GM19328 (cell line): Measurements from ENCODE around the gene MIER2.

ENCODE experiments used
- ATAC-seq: cut with Tn5 transposase; IDR thresholded peaks from one replicate; pipeline ENCODE4 v1.9.1; 2021; ENCODE audit warnings: mild to moderate bottlenecking, moderate library complexity; ENCODE audit not compliant: unreplicated experiment

Gene MIER2

DNA sequence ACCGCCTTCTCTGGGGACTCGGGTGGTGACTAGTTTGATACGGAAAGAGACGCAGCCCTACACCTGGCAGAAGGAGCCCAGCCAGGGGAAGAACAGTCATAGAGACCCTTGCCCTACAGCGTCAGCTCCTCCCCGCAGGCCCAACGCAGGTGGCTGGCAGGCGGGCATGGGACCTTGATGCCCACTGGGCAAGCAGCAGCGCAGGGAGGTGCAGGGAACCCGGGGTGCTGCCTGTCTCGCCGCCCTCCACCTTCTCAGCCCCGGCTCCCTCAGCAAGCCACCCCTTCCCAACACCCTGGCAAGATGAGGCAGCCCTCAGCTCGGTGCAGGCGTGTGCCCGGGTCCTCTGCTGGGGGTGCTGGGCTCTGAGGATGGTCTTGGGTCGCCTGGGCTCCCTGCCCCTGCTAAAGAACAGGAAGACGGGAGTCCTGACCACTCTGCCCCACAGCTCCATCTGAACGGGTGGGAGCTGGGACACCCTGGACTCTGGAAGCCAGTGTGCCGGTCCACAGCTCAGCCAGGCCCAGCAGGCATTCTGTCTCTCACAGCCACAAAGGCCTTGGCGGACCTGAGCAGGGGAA, 9.0 kb downstream of the MIER2 start:
- no peak for ATAC-seq

DNA sequence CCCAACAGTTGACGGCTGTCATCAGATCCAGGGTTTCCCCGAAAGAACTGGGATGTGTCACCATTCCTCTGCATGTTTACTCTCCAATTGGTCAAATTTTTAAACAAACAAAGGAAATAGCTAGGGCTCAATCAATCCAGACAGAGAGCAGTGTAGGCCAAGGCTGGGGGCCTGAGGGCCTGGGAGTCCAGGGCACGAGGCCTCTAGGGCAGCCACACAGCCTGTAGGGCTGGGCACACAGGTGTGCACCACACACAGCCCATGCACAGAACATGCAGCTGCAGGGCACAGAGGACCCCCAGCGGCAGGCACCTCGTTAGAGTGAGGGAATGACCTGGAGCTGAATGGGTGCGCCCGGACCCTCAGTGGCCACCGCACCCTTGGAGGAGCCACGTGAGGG, 9.5 kb downstream of the MIER2 start:
- ATAC-seq = no peak

DNA sequence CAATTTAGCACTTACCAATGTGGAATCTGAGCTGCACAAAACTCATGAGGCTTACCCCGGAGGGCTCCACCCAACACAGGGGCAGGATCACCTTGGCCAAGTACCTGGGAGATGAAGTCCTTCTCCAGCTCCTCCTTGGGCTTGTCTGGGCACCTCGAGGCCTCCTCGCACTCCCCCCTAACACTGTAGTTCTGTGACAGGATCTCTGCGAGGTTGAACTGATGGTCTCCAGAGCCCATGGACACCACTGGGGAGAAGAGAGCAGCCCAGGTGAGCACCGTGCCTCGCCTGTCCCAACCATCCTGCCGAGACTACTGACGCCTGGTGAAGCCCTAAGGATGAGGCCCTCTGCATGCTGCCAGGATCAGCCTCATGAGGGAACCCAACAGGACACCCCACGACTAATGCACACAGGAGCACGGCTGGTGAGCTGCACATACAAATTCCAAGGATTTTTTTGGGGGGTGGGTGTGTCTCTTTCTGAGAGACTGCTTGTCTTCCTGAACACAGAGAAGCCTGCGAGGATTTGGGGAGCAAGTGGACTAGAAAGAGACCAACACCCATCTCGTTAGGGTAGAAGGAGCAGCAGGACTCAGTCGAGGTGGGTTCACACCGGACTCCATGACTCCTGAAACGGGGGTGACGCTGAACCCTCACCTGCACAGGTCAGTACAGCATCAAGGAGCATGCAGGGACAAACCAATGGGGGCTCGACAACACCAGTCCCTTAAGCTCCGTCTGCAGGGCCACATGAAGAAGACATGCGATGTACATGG, 10.1 kb downstream of the MIER2 start:
- ATAC-seq = no peak

DNA sequence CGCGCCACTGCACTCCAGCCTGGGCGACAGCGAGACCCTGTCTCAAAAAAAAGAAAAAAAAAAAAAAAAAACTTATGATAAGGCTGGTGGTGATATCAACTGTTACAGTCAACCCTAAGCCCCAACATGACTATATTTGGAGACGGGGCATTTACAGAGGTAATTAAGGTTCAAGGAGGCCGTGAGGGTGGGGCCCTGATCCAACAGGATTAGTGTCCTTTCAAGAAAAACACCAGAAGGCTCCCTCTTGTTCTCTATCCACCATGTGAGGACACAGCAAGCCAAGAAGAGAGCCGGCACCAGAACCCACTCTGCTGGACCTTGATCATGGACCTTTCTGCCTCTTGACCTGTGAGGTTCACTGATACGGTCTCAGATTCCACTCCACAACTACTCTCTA, 14.1 kb downstream of the MIER2 start:
- no peak for ATAC-seq

DNA sequence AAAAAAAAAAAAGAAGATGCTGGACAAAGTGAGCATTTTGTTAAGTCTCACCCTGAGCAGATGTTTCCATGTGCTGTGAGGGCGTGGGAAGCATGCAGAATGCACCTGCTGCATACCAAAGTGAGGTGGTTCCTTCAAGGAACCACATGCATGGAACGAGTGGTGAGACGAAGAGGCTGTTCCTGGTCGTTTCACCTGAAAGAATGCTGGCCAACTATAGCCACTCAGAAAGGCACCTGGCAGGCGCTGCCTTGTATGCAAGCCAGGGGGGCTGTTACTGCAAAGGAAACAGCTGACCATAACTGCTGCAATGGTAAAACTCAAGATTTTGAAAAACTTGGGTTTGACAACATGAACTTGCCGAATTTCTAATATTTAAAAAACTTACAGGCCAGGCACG, 14.7 kb downstream of the MIER2 start:
- no peak for ATAC-seq

DNA sequence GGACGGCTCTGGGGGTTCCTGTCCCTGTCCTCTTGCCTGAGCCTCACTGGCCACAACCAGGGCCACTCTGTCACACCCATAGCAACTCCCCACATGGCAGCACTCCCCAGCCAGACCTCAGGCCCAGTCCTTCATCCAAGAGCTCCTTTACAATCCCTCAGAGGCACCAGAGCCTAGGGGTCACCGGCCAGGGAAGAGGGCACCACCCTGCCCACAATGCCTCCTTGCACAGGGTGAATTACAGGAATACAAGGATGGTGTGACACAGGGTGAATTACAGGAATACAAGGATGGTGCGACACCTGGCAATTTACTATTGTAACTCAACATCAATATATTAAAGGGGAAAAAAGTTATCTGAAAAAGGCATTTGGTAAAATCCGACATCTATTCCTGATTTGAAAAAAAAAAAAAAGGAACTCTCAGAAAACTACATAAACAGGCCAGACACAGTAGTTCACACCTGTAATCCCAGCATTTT, 16.5 kb downstream of the MIER2 start:
- ATAC-seq = no peak

DNA sequence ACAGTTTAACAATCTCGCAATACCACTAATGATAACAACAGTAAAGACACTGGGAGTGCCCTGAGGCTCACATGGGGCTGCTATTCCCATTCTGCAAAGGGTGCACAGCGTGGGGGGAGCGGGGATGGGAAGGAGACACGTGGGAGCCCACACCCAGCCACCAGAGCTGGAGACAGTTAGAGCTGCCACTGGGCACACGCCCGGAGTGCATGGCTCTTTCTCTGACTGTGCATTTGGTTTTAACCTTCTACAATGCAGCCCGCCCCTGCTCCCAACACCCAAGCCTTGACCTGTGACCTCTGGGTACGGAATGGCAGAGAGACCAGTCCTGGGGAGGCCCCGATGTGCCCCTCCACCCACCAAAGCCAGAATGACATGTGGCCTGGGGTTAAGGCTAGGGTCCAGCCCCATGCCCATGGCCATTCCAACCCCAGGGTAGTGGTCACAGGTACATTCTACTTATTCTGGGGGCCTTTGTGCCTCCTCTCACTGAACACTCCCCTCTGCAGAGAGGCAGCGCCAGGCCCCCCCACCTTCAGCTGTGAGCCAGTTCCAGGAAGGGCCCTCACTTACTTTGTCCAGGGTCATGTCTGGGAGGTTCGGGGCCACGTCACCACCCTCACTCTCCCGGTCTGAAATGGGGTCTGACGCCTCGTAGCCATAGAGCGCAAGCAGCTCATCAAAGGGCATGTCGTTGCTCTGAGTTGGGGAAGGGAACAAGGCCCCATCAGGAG, 17.1 kb downstream of the MIER2 start:
- ATAC-seq = no peak

DNA sequence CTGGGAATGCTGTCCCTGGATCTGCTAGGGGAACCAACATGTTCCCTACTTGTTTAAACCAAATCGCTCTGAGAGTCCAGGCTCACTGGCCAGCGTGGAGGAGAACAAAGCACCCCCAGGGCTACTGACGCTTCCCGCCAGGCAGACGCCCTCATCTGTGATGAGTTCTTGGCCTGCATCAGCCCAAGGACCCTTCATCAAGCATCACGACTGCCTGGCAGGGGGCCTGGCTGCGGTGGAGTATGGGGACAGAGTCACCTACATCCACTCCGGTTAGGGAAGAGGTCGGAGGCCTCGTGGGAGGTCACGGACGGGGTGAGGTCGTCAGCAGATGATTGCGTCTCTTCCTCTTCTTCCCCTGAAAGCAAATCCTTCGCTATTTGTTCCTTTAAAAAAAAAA, 17.7 kb downstream of the MIER2 start:
- ATAC-seq = no peak

DNA sequence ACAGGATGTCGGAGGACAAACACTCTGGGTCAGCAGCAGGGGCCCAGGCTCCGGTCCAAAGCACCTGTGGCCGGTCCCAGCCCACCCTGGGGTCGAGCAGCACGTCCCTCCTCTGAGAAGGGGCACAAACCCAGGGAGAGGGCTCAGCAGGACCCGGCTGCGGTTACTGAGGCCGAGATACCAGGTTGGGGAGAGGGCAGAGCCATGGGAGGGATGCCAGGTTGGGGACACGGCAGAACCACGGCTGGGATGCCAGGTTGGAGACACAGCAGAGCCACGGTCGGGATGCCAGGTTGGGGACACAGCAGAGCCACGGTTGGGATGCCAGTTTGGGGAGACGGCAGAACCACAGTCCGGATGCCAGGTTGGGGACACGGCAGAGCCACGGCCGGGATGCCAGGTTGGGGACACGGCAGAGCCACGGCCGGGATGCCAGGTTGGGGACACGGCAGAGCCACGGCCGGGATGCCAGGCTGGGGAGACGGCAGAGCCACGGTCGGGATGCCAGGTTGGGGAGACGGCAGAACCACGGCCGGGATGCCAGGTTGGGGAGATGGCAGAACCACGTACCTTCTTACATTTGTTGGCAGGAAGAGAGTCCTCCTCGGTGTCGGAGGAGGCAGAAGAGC, 18.5 kb downstream of the MIER2 start:
- ATAC-seq = no peak

DNA sequence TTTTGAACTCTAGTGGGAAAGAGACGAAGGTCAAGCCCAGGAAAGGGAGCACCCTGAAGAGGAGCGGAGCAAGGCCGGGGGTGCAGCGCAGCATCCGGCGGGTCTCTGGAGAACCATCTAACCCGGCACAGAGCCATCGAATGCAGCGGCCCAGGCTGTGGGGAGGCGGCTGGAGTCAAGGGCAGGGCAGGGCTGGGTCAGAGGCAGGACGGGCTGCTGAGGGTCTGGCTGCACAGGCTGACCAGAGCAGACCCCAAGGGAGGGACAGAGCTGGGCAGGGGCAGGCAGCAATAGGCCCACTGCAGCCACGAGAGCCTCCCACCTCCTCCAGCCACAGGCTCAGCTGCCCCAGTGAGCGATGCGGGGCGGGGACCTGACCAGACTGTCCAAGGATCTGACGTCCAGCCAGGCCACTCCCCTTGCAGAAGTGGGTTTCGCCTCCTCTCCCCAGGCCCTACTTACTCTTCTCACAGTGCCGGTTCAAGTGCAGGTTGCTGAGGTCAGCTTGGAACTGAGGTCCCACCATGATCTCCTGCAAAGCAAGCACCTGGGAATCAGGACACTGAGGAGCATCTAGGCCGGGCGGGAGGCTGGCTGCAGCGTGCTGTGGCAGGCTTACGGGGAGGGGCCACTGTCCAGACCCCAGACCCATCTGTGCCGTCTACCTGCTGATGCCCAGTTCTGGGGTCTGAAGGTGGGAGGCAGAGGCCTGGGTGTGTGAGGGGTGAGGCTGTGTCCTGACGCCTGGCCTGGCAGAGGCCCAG, 19.2 kb downstream of the MIER2 start:
- no peak for ATAC-seq

DNA sequence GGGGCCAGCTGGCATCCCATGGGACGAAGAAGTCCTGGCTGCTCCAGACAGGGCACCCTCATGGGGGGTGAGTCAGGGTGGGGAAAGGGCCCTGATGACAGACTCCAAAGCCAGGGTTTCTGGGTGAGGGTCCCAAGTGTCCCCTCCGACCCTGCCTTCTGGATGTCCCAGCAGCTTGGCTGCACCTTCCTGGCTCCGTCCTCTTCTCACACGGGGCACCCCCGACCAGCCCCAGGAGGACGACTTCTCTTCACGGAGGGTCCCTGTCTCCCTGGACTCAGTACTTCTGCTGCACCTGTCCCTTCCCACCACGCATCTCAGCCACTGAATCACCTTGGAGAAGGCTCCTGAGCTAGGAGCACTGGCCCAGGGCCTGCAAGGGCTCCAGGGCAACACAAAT, 19.9 kb downstream of the MIER2 start:
- ATAC-seq = no peak

DNA sequence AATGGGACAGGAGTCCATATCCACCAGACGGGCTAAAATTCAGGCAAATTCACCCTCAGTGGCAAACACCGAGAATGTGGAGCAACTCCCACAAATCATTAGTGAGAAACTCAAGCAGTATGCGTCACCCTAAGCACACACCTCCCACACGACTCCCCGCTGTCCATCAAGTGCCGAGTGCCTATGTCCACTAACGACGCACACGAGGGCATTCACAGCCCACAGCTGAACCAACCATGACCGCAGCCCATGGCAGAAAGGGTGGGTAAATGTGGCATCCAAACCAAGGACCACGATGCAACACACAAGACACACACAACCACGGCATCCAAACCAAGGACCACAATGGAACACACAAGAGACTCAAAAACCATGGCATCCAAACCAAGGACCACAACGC, 22.0 kb downstream of the MIER2 start:
- no peak for ATAC-seq

DNA sequence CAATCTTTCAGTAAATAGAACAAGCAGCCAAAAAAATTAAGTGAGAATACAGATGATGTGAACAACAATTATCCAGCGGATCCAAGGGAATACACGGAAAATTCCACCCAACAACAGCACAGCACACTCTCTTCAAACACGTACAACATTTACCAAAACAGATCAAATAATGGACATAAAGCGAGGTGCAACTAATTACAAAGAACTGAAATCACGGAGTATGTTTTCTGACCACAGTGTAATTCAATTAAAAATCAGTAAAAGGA, 26.2 kb downstream of the MIER2 start:
- no peak for ATAC-seq

DNA sequence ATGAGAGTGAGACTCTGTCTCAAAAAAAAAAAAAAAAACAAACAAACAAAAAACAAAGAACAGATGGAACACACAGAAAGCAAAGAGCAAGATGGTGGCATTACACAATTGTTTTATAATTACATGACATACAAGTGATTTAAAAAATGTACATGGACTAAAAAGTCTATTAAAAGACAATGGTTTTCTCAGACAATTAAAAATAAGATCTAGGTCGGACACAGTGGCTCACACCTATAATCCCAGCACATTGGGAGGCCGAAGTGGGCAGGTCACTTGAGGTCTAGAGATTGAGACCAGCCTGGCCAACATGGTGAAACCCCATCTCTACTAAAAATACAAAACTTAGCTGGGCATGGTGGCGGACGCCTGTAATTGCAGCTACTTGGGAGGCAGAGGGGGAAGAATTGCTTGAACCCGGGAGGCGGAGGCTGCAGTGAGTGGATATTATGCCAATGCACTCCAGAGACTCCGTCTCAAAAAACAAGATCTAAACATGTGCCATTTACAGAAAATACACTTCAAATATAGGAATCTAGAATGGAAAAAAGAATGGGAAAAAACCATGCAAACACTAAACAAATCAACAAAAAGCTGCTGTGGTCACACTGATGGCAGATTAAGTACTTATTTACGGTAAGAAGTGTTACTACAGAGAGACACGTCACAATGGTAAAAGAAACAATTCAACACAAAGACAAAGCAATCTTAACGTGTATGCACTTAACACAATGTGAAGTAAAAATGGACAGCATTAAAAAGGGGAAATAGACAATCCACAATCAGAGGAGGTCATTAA, 26.7 kb downstream of the MIER2 start:
- ATAC-seq = no peak

DNA sequence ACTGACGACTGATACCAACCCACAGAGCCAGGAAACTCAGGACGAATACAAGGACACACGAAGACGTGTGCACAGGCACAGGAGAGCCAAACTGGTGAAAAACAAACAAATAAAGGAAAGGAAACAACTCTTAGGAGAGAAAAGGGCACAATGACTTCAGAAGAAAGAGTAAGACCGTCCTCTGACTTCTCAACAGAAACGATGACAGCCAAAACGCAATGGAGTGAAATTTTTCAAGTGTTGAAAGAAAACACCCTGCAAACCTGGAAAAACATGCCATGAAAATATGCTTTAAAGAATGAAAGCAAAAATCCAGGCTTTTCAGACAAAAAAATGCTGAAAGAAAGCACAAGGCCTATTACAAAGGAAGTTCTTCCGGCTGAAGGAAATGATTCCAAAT, 28.8 kb downstream of the MIER2 start:
- no peak for ATAC-seq

DNA sequence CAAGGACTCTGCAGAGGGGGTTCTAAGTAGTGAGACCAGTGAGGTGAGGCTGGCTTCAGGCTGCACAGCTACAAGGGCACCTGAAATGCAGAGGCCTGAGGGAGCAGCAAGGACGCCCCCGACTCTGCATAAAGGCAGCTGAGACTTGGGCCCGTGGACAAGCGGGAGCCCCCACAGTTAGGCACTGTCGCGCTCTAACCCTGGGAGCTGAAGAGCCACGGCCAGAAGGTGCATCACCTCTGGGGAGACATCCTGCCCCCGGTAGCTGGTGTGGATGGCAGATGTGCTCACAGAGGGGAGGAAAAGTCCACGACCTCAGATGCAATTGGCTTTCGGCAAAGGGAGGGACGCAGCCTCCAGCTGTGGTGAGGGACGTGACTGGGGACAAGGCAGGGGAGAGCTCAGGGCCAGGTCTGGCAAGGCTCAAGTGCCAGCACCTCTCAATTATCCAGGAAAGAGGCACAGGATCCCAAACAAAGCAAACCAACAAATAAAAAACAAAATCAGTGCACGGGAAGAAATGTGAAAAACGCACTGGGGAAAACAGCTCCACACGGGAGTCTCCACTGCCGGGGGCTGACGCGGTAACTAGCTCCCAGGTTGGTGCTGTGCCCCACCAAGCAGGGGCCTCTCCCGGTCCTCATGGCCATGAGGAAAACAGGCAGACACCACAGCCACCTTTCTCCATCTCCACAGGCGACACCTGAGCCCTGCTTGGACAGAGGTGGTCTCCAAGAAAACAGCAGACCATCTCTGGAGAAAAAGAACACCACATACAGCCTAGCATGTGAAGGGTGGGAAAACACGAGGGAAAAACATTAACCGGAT, 30.4 kb downstream of the MIER2 start:
- no peak for ATAC-seq

DNA sequence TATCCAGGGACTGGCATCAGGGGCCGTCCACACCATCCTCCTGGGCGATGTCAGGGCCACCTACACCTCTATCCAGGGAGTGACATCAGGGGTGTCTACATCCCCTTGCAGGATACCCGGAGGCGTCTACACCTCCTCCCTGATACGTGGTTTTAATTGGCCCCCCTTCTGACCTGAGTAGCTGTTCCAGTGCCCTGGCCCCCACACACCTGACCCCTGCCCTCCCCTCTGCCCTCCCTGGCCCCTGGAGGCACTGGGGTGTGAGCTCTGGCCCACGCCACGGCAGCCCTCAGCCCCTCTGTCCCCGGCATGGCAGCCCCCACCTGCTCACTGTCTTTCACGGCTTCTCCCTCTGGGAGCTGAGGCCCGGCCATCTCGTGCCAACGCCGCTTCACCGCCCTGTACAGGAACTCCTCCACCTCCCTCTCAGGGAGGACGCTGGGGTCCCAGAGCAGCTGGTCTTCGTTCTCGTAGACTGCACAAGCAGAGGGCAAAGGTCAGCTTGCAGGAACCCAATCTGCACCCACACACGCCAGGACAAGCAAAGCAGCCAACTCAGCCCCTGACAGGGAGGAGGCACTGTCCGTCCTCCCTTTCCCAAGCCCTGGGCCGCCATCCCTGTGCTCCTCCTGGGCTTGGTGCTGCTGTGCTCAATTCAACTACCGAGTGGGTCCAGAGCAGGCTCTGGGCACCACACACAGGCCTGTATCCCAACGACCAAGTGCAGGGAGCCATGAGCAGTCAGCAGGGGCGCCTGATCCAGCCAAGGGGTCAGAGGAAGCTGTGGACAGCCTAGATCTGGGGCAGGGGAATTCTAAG, 31.2 kb downstream of the MIER2 start:
- no peak for ATAC-seq

DNA sequence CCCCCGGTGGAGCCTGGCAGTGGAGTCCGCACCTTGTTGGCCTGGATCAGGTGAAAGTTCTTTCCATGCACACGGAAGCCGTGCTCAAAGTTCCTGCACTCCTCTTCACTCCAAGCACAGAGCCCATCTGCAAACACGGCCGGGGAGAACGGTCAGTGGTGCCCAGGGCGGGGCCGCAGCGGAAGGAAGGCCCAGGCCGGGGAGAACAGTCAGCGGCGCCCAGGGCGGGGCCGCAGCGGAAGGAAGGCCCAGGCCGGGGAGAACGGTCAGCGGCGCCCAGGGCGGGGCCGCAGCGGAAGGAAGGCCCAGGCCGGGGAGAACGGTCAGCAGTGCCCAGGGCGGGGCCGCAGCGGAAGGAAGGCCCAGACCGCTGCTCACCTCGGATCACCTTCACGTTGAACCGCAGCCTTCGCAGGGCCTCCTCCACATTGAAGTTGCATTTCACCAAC, 32.8 kb downstream of the MIER2 start:
- no peak for ATAC-seq
